Mesodermal cell (in vitro differentiated cells): ENCODE measurements around the gene ITGB6.

ENCODE experiments used
- H3K27ac ChIP-seq: 2 replicates; pipeline ENCODE4 v1.7.0; 2013; ENCODE audit warnings: mild to moderate bottlenecking, low read depth, low read length, moderate library complexity; ENCODE audit not compliant: severe bottlenecking
- H3K36me3 ChIP-seq: 2 replicates; pipeline ENCODE4 v1.7.1; 2013; ENCODE audit warnings: mild to moderate bottlenecking, low read length, moderate library complexity; ENCODE audit not compliant: control insufficient read depth, insufficient read depth
- H3K4me1 ChIP-seq: one replicate; pipeline ENCODE4 v1.7.1; 2013; ENCODE audit warnings: mild to moderate bottlenecking, low read length; ENCODE audit not compliant: insufficient read depth, control insufficient read depth, poor library complexity, severe bottlenecking
- H3K4me3 ChIP-seq: 2 replicates; pipeline ENCODE4 v1.7.0; 2013; ENCODE audit warnings: low read length, control low read depth, mild to moderate bottlenecking; ENCODE audit not compliant: insufficient read depth, poor library complexity, severe bottlenecking; ENCODE audit errors: extremely low read depth
- H3K9me3 ChIP-seq: 2 replicates; pipeline ENCODE4 v1.7.1; 2013; ENCODE audit warnings: mild to moderate bottlenecking, low read length, moderate library complexity; ENCODE audit not compliant: control insufficient read depth
- WGBS, 2 experiments: methylation state at CpG; one replicate each; pipeline ENCODE4 v1.1.5; 2013; ENCODE audit warnings: missing lambda C conversion rate in 2 of 2; ENCODE audit not compliant: insufficient coverage in 2 of 2; 5-methylcytosine and 5-hydroxymethylcytosine counted together

The ITGB6 gene

GRCh38 chr2:160220545-160221009 lies 20.5 kb upstream of the ITGB6 start:
- 67 to 77% methylated on average over 3 of the region's 4 CpGs for WGBS, 2 experiments
- Histone ChIP-seq H3K4me3 (no peak overlapping the region), H3K9me3 (no peaks in the 10 kb centered on the region), H3K4me1 (peaks cover 41% of the 10 kb centered on the region), H3K27ac (peak overlapping the region; percentile 89), H3K36me3 (no peaks in the 10 kb centered on the region)

DNA sequence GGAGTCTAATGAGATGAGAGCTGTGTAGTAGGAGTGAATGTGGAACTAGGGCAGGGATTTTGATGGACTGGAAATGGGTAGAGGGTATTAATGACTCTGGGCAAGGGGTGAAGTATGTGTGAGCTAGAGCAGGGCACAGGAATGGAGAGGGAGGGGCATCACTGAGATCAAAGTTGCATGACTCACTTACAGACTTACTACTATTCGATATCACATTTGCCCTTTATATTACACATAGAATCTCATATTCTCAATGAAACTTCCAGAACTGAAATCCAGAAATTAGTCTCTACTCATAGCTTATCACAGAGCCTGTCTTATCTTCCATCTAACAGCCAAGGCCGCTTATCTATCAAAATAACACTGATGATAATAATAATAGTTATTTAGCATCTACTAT lies 20.0 kb upstream of the ITGB6 start:
- Histone ChIP-seq H3K4me1 (peaks cover 47% of the 10 kb centered on the region), H3K4me3 (no peak overlapping the region), H3K36me3 (no peaks in the 10 kb centered on the region), H3K27ac (no peak overlapping the region), H3K9me3 (no peaks in the 10 kb centered on the region)
- WGBS, 2 experiments, result 83% methylated on average over 1 of the region's 2 CpGs; no CpG with 5 or more reads in 1 of the 2 experiments

- H3K9me3 ChIP-seq, result no peaks in the 10 kb centered on the region
- no peaks in the 10 kb centered on the region for H3K36me3 ChIP-seq
- H3K27ac ChIP-seq, result peak overlapping the region; percentile 43
- H3K4me1 ChIP-seq, result peaks cover 22% of the 10 kb centered on the region
- no peak overlapping the region for H3K4me3 ChIP-seq
- WGBS, 2 experiments, result 55 to 84% methylated on average over 2 to 3 of the region's 7 CpGs
Observed at GRCh38 chr2:160214461-160215445, 14.7 kb upstream of the ITGB6 start.

GRCh38 chr2:160213511-160213910 lies 13.4 kb upstream of the ITGB6 start:
- WGBS, 2 experiments, result 90 to 94% methylated on average over 7 to 10 of the region's 10 CpGs
- Histone ChIP-seq H3K4me3 (no peak overlapping the region), H3K36me3 (no peaks in the 10 kb centered on the region), H3K4me1 (peaks cover 32% of the 10 kb centered on the region), H3K27ac (no peak overlapping the region), H3K9me3 (no peaks in the 10 kb centered on the region)

DNA sequence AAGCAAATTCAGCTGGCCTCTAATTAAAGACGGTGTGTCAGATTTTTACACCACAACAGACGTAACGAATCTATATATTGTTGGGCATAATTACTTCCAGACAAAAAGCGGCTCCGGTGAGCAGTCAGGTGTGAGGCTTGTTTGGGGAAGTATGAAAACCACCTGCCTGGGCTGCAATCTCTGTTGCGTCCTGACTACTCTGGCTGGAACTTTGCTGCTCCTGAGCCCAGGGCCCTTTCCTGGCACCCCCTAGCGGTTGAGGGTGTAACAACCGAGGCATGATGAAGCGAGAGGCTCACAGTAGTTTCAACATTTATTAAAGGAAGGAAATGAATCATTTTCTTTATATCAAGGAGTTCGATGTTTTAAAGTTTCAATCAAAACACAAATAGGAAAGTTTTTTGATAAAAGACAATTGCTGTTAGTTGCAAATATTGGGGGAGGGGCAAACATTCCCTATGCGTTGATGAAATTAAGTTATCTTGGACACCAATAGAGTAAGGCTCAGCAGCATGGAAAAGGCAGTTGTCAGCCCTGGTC lies 10.6 kb upstream of the ITGB6 start:
- H3K4me1 ChIP-seq, result peaks cover 49% of the 10 kb centered on the region
- H3K36me3 ChIP-seq, result no peaks in the 10 kb centered on the region
- H3K27ac ChIP-seq, result no peak overlapping the region
- WGBS, 2 experiments, result 61 to 76% methylated on average over 3 to 7 of the region's 11 CpGs
- H3K4me3 ChIP-seq, result no peak overlapping the region
- H3K9me3 ChIP-seq, result peaks cover 7% of the 10 kb centered on the region

- Histone ChIP-seq H3K4me1 (peaks cover 50% of the 10 kb centered on the region), H3K36me3 (no peaks in the 10 kb centered on the region), H3K4me3 (no peak overlapping the region), H3K27ac (peak overlapping the region; percentile 87), H3K9me3 (peaks cover 7% of the 10 kb centered on the region)
- WGBS, 2 experiments, result 75 to 100% methylated on average over 1 of the region's 1 CpG
Observed at GRCh38 chr2:160209516-160209856, 9.4 kb upstream of the ITGB6 start.

DNA sequence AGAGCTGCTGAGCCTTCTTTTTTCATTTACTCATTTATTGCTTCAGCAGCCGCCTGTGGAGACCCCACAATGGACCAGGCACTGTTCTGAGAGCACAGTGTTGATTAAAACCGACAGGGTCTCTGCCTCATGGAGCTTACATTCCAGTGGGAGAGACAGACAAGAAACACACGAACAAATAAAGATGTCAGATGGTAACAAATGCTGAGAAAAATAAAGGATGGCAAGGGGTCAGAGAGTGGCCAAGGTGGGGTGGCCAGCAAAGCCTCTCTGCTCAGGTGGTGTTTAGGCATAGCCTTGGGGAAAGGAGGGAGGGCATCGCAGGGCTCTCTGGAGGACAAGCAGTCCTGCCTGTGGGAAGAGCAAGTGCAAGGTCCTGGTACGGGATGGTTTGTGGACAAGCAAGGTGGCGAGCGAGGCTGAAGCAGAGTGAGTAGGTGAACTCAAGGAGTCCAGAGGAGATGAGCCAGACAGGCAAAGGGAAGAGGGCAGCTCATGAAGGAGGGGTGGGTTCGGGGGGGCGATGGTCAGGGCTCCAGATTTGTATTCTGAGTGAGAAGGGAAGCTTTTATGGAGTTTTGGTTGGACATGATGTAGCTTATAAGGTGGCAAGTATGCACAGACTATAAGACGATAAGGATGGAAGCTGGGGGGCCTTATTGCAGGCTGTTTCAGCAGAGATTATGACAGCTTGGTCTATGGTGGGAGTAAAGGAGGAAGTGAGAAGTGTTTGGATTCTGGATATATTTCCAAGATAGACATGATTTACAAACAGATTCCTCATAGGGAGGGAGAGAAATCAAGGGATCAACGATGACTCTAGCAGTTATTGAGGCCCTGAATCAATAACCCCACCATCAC lies 8.8 kb upstream of the ITGB6 start:
- peak overlapping the region; percentile 87 for H3K27ac ChIP-seq
- peaks cover 7% of the 10 kb centered on the region for H3K9me3 ChIP-seq
- WGBS, 2 experiments, result 89 to 91% methylated on average over 9 to 10 of the region's 11 CpGs
- no peak overlapping the region for H3K4me3 ChIP-seq
- H3K4me1 ChIP-seq, result peaks cover 49% of the 10 kb centered on the region
- no peaks in the 10 kb centered on the region for H3K36me3 ChIP-seq

- Histone ChIP-seq H3K4me3 (no peak overlapping the region), H3K4me1 (peaks cover 58% of the 10 kb centered on the region), H3K36me3 (no peaks in the 10 kb centered on the region), H3K27ac (peak overlapping the region; percentile 87), H3K9me3 (peaks cover 7% of the 10 kb centered on the region)
- WGBS, 2 experiments, result 64 to 76% methylated on average over 7 to 10 of the region's 12 CpGs
Observed at GRCh38 chr2:160207804-160208654, 8.0 kb upstream of the ITGB6 start.

GRCh38 chr2:160207271-160207670 lies 7.2 kb upstream of the ITGB6 start:
- no peaks in the 10 kb centered on the region for H3K36me3 ChIP-seq
- H3K4me1 ChIP-seq, result peaks cover 63% of the 10 kb centered on the region
- H3K27ac ChIP-seq, result peak overlapping the region; percentile 87
- no peak overlapping the region for H3K4me3 ChIP-seq
- 95% methylated on average over 3 of the region's 4 CpGs; no CpG with 5 or more reads in 1 of the 2 experiments for WGBS, 2 experiments
- H3K9me3 ChIP-seq, result peaks cover 7% of the 10 kb centered on the region

DNA sequence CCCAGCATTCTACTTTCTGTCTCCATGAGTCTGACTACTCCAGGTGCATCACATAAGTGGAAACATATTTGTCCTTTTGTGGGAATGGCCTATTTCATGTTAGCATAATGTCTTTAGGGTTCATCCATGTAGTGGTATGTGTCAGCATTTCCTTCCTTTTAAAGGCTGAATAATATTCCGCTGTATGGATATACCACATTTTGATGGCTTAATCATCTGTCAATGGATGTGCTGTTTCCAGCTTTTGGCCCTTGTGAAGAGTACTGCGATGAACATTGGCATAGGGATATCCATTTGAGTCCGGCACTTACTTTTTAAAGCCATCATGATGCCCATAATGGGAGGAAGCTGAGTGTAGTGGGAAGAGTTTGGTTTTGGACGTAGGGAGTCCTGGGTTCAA lies 6.4 kb upstream of the ITGB6 start:
- Histone ChIP-seq H3K9me3 (peaks cover 7% of the 10 kb centered on the region), H3K27ac (no peak overlapping the region), H3K4me1 (peaks cover 67% of the 10 kb centered on the region), H3K36me3 (no peaks in the 10 kb centered on the region), H3K4me3 (no peak overlapping the region)
- 83 to 89% methylated on average over 3 to 4 of the region's 4 CpGs for WGBS, 2 experiments
